Rectal smooth muscle tissue (tissue), 1 donor: ENCODE results near the gene C2orf74.
"Not testable (repeated sequence)": the region's sequence is repeated elsewhere in the genome, so short reads cannot be mapped to it uniquely, and the experiment has no call there.

ENCODE experiments used
- H3K27ac ChIP-seq: one replicate; pipeline ENCODE4 v1.7.0; 2013; ENCODE audit warnings: low read depth, low read length, inconsistent platforms
- H3K27me3 ChIP-seq: one replicate; pipeline ENCODE4 v1.7.0; 2013; ENCODE audit warnings: low read length; ENCODE audit not compliant: control insufficient read depth, insufficient read depth
- H3K36me3 ChIP-seq: one replicate; pipeline ENCODE4 v1.7.0; 2013; ENCODE audit warnings: low read length; ENCODE audit not compliant: control insufficient read depth, insufficient read depth
- H3K4me1 ChIP-seq: one replicate; pipeline ENCODE4 v1.7.0; 2013; ENCODE audit warnings: low read length; ENCODE audit not compliant: control insufficient read depth, insufficient read depth
- H3K4me3 ChIP-seq: one replicate; pipeline ENCODE4 v1.7.0; 2013; ENCODE audit warnings: low read length
- H3K9ac ChIP-seq: one replicate; pipeline ENCODE4 v1.7.0; 2013; ENCODE audit warnings: low read length

C2orf74 gene

DNA sequence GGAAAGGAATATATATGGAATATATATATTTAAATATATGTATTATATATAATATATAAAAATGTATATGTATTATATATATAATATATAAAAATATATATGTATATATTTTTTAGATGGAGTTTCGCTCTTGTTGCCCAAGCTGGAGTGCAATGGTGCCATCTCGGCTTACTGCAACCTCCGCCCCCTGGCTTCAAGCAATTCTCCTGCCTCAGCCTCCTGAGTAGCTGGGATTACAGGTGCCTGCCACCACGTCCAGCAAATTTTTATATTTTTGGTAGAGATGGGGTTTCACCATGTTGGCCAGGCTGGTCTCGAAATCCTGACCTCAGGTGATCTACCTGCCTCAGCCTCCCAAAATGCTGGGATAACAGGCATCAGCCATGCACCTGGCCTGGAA, 13.9 kb upstream of the C2orf74 start:
- H3K27me3 ChIP-seq, H3K9ac ChIP-seq, H3K4me3 ChIP-seq, H3K4me1 ChIP-seq, H3K36me3 ChIP-seq, H3K27ac ChIP-seq: not testable (repeated sequence)

DNA sequence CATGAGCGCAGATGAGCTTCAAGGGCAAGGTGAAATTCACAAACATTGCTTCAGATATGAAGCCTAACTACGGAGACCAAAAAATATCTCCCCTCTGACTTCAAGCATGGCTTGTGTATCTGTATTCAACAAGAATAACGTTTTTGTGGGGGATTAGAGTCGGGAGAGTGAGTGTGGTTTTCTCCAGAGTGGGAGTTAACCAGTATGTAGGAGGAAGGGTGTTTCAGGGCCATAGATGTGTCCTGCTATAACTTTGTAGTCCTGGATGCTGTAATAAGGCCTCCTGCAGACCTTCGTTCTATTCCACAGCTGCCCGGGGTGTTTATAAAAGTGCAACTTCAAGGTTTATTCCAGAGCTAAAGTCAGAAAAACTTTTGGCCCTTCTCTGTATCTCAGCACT, 12.9 kb upstream of the C2orf74 start:
- no peak overlapping the region for H3K27ac ChIP-seq
- H3K4me1 ChIP-seq: peaks cover 5% of the 10 kb centered on the region
- peaks cover 4% of the 10 kb centered on the region for H3K36me3 ChIP-seq
- H3K27me3 ChIP-seq: no peaks in the 10 kb centered on the region
- H3K4me3 ChIP-seq: no peak overlapping the region
- no peak overlapping the region for H3K9ac ChIP-seq

DNA sequence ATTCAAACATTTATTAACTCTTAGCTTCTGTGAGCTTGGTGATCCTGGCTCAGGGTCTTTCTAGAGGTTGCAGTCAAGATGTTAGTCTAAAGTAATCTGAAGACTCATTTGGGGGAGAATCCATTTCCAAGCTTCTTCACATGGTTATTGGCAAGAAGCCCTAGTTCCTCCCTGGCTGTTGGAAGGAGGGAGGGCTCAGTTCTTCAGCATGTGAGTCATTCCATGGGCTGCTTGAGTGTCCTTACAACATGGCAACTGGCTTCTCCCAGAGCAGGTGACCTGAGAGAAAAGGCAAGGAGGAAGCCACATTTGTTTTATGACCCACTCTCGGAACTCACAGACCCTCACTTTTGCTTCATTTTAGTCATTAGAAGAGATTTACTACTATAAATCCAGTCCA, 10.6 kb upstream of the C2orf74 start:
- Histone ChIP-seq H3K27me3 (no peaks in the 10 kb centered on the region), H3K36me3 (peaks cover 4% of the 10 kb centered on the region), H3K4me3 (no peak overlapping the region), H3K27ac (no peak overlapping the region), H3K9ac (no peak overlapping the region), H3K4me1 (no peaks in the 10 kb centered on the region)

DNA sequence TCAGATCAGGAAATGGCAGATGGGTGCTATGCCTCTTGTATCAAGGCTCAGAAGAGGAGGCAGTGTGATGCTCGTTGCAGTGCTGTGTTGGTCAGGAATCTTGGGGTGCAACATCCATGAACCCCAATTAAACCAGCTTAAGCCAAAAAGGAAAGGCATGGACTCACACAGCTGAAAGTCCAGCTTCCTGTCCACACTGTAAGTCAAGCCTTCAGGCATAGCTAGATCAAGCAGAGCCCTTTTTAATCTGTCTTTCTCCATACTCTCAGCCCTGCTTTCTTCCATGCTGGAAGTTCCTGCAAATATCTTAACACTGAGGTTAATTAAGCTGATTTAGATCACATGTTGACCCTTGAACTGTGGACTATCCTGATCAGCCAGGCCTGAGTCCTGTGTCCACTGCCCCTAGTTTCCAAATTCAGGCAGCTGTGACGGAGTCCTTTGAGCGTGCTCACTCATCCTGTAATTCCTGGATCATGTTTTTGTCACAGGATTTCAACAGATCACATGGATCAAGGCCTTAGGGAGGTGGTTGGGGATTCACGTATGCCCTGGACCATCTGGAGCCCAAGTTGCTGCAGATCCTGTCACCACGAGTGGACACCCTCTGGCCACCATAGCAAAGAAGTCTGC, 4.5 kb upstream of the C2orf74 start:
- Histone ChIP-seq H3K27ac (no peak overlapping the region), H3K9ac (no peak overlapping the region), H3K27me3 (no peaks in the 10 kb centered on the region), H3K36me3 (no peaks in the 10 kb centered on the region), H3K4me3 (no peak overlapping the region), H3K4me1 (no peaks in the 10 kb centered on the region)

DNA sequence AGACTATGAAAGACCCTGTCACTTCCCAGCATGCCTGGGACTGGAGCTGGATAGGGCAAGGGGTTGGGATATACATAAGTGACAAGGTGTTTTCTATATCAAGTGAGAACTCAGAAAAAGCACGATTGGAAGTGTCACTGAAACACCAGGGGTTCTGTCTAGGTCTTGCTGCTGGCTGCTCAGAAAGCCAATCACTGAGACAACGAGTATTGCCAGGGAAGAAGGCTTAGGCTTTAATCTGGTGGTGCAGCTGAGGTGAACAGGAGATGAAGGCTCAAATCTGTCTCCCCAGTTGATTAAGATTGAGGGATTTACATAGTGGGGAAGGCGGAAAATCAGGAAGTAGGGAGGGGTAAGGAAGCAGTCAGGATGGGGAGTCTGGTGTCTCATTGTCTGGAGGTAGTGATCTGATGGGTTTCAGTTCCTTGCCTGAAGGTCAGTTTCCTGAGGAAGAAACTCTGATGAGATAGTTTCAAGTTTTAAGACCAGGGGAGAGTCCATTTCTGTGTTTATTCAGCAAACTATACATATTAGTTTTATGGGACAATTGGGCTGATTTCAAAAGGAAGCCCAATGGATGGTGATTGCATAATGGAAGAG, 3.5 kb upstream of the C2orf74 start:
- H3K36me3 ChIP-seq: peaks cover 3% of the 10 kb centered on the region

DNA sequence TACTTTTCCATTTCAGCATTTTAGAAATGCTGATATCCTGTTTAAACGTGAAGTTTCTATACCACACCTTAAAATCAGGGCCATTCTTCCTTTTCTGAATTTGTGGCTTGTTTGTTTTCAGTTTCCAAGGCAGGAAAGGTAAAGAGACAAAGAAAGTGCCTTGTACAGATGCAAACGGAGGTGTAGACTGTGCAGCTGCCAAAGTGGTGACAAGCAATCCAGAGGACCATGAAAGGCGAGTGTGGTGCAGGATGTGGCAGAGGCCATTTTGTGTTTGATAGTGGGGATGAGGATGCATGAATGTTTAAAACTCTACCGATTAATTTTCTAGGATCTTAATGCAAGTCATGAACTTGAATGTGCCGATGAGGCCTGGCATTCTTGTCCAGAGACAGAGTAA, 733 bp downstream of the C2orf74 start:
- Histone ChIP-seq H3K4me1 (no peaks in the 10 kb centered on the region), H3K27ac (no peak overlapping the region), H3K9ac (no peak overlapping the region), H3K27me3 (no peaks in the 10 kb centered on the region), H3K4me3 (no peak overlapping the region), H3K36me3 (peaks cover 3% of the 10 kb centered on the region)

More for the DNA sequence above, 3.5 kb upstream of the C2orf74 start:
- Histone ChIP-seq H3K27ac (no peak overlapping the region), H3K9ac (no peak overlapping the region), H3K27me3 (no peaks in the 10 kb centered on the region), H3K4me3 (no peak overlapping the region), H3K4me1 (no peaks in the 10 kb centered on the region)

DNA sequence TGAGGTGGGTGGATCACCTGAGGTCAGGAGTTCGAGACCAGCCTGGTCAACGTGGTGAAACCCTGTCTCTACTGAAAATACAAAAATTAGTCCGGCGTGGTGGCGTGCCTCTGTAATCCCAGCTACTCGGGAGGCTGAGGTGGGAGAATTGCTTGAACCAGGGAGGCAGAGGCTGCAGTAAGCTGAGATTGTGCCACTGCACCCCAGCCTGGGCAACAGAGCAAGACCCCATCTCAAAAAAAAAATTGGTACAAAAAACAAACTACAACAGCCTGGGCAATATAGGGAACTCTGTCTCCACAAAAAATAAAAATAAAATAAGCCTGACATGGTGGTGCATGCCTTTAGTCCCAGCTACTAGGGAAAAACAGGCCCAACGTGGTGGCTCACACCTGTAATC, 3.1 kb downstream of the C2orf74 start:
- not testable (repeated sequence) for H3K9ac ChIP-seq, H3K36me3 ChIP-seq, H3K27ac ChIP-seq, H3K4me1 ChIP-seq, H3K27me3 ChIP-seq, H3K4me3 ChIP-seq

DNA sequence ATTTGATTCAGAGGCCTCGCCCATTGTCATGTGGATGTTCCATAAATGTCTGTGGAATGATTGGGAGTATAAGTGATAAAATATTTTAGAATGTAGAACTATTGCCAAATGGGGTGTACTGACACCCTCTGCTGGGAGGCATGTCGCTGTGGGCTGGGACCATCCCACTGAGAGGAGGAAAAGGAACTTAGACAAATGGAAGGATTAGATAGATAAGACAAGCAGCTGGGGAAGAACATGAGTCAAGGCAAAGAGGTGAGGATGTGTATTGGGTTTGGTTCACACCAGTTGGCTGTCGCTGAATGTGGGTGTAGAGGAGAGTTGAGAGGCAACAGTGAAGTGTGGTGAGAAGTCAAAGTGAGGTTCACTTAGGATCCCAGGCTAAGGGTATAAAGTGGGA, 4.0 kb downstream of the C2orf74 start:
- H3K9ac ChIP-seq: no peak overlapping the region
- no peak overlapping the region for H3K27ac ChIP-seq
- H3K4me3 ChIP-seq: no peak overlapping the region

DNA sequence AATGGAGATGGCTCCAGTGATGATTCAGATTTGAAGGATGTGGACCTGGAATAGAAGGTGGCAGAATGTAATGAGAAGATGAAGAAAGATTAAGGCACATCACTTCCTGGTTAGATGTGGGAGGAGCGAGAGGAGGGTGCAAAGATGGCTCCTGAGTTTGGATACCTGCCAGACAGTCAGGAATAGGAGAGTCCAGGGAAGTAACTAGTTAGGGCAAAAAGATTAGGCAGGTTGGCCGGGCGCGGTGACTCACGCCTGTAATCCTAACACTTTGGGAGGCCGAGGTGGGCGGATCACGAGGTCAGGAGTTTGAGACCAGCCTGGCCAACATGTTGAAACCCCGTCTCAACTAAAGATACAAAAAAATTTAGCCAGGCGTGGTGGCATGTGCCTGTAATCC, 5.6 kb downstream of the C2orf74 start:
- H3K4me1 ChIP-seq: no peaks in the 10 kb centered on the region
- no peak overlapping the region for H3K27ac ChIP-seq
- no peaks in the 10 kb centered on the region for H3K27me3 ChIP-seq
- H3K9ac ChIP-seq: no peak overlapping the region
- no peak overlapping the region for H3K4me3 ChIP-seq
- H3K36me3 ChIP-seq: peaks cover 3% of the 10 kb centered on the region

More for the DNA sequence above, 4.0 kb downstream of the C2orf74 start:
- no peaks in the 10 kb centered on the region for H3K4me1 ChIP-seq
- peaks cover 3% of the 10 kb centered on the region for H3K36me3 ChIP-seq
- H3K27me3 ChIP-seq: no peaks in the 10 kb centered on the region

DNA sequence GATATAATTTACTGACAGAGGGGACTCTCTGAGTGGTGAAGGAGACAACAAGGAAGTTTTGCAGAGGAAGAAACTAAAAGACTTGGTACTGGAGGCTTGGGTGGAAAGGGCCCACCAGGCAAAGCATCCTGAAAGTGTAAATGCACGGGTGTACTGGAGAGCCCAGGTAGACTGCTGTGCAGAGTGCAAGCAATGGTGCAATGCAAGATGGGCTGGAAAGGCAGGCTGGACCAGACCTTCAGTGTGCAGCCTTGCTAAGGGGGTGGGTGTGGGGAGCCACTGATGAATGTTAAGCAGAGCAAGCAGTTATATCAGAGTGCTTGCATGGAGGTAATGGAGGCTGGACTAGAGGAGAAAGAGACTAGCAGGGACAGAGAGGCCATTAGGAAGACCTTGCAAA, 10.7 kb downstream of the C2orf74 start:
- Histone ChIP-seq H3K4me3 (no peak overlapping the region), H3K4me1 (peaks cover 5% of the 10 kb centered on the region), H3K27ac (no peak overlapping the region), H3K9ac (no peak overlapping the region), H3K36me3 (no peaks in the 10 kb centered on the region), H3K27me3 (no peaks in the 10 kb centered on the region)

DNA sequence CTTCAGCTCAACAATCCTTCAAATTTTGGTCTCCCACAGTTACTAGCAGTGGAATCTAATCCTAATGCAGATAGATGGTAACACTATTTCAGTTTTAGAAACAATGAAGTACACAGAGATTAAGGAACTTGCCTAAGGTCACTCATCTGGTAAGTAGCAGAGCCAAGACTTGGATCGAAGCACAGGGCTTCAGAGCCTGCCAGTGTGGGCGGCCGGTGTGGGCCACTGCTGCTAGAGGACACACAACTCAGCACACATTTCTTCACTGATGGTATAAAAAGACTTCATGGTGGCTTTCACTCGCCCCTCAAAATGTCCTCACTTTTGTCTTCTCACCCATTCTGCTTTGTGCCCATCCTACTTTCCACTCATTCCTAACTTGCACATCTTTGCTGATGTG, 11.1 kb downstream of the C2orf74 start:
- no peaks in the 10 kb centered on the region for H3K27me3 ChIP-seq
- no peak overlapping the region for H3K9ac ChIP-seq
- H3K36me3 ChIP-seq: no peaks in the 10 kb centered on the region
- H3K4me1 ChIP-seq: peaks cover 8% of the 10 kb centered on the region
- no peak overlapping the region for H3K27ac ChIP-seq
- no peak overlapping the region for H3K4me3 ChIP-seq

DNA sequence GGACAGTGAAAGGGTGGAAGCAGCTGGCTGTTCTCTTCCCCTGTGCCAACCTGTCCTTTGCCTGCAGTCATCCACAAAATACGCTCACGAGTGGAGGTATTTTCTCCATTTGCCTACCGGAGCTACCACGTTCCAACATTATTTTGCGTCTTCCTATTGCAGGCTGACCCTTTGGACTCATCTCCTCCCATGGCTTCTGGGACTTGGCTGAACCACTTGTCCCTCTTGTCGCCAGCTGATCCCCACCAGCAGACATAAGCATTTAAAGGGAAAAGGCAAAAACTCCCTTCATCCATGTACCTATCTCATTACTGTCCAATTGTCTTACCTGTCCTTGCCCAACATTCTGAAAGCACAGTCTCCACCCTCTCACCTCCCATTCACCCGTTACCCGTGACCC, 13.0 kb downstream of the C2orf74 start:
- Histone ChIP-seq H3K36me3 (no peaks in the 10 kb centered on the region), H3K27ac (no peak overlapping the region), H3K9ac (no peak overlapping the region), H3K4me3 (no peak overlapping the region), H3K4me1 (peaks cover 26% of the 10 kb centered on the region), H3K27me3 (no peaks in the 10 kb centered on the region)
